Prostate gland (tissue), 2 donors: ENCODE results near the gene RBM18. TPM values are rescaled to one million over a fixed set of nuclear protein-coding genes. Genes with fewer than 3 reads are reported as not detected.

Experiments used
- DNase-seq: peaks from one replicate; pipeline ENCODE4 v3.0.0-alpha.2; 2019; ENCODE audit warnings: low spot score
- H3K27ac ChIP-seq, 2 donors: fragments of 200-600 bp; sonication (generic); 2 replicates each; pipeline ENCODE4 v1.5.1; 2017 to 2019
- H3K27me3 ChIP-seq: fragments of 200-600 bp; sonication (generic); replicated peaks from 2 replicates; pipeline ENCODE4 v1.5.1; 2019; ENCODE audit not compliant: insufficient read depth
- H3K36me3 ChIP-seq, 2 donors: fragments of 200-600 bp; sonication (generic); 1 replicate in 1 of 2; 2 replicates in 1 of 2; pipeline versions ENCODE4 v1.5.1 to v1.8.1; 2017 to 2019
- H3K4me1 ChIP-seq: fragments of 200-600 bp; sonication (generic); replicated peaks from 2 replicates; pipeline ENCODE4 v1.5.1; 2019
- H3K4me3 ChIP-seq, 2 donors: fragments of 200-600 bp; sonication (generic); 2 replicates each; pipeline ENCODE4 v1.5.1; 2017 to 2019
- H3K9me3 ChIP-seq: fragments of 200-600 bp; sonication (generic); 2 replicates; pipeline ENCODE4 v1.5.1; 2017
- CTCF ChIP-seq, 4 experiments: fragments of 200-600 bp in 2 of 4; fragments of 450-650 bp in 2 of 4; sonication (generic) in 2 of 4; IDR thresholded peaks; 1 replicate in 3 of 4; 2 replicates in 1 of 4; pipeline ENCODE4 v1.5.1; 2016 to 2019; ENCODE audit warnings: antibody characterized with exemption in 4 of 4, mild to moderate bottlenecking in 2 of 4, moderate library complexity in 2 of 4
- POLR2A ChIP-seq: fragments of 450-650 bp; IDR thresholded peaks from one replicate; pipeline ENCODE4 v1.6.1; 2016; ENCODE audit warnings: antibody characterized with exemption, mild to moderate bottlenecking
- POLR2AphosphoS5 ChIP-seq: sonication (generic); formaldehyde crosslinking; IDR thresholded peaks from one replicate; pipeline ENCODE4 v1.6.1; 2017; ENCODE audit warnings: antibody characterized with exemption
- WGBS: methylation state at CpG from one replicate; pipeline ENCODE4 v1.1.5; 2018; 5-methylcytosine and 5-hydroxymethylcytosine counted together
- intact Hi-C: fragments of 100-400 bp; cut with DNase I; formaldehyde crosslinking; loops from one replicate; pipeline ENCODE4 v1.14.2; 2022
- total RNA-seq, 2 donors: library from RNA; depleted of rRNA; stranded (reverse); fragments of >200 nt; gene quantifications; one replicate each; pipeline ENCODE4 v1.1.0, GENCODE V29; 2016

The RBM18 gene
- 10 to 100 TPM in 1 of 2 donors, 1 to 10 TPM in 1; 8.8 to 20.3 TPM for total RNA-seq

DNA sequence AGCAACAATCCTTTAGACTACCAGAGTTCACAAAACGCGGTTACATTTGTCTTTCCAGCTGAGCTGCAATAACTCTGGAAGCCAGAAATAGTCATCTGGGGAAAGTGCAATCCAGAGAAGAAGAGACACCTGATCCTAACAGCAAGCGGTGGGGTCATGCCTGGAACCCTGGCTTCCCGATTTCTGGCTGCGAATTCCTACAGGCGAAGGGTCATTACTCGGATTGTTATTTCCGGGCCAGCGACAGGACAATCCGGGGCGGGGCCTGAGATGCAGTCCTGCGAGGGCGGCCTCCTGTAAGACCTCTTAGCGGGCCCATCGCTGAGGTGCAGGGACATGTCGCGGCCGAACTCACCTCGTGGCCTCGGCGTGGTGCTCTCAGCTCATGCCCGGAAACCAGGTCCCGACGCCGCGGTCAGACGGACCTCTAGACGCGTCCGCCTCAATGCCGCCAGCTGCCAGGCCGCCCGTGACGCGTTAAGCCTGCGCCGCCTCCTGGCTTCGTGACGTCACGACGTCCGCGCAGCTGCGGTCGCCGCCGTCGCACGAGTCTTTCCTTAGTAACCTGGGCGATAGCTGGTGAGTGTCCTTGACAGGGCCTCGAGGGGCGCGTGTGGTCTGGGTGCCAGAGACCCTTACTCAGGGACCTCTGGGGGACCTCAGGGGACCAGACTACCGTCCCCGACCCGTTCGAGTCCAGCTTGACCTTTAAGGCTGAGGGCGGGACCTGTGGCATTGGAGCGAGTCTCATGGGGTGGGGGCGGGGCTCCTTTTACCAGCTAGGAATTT lies at the start of gene RBM18, which contains the start of gene MRRF:
Gene RBM18, minus strand, starts transcription at position 481 of the 789 bp plus-strand sequence. CDS start 3,348 bp downstream, outside the sequence.
Gene MRRF, plus strand, starts transcription at position 523 of the 789 bp plus-strand sequence. CDS start 6,010 bp downstream, outside the sequence.
- Histone ChIP-seq H3K27me3 (no peaks in the 10 kb centered on the region), H3K4me1 (peaks cover 7% of the 10 kb centered on the region)

GRCh38 chr9:122314165-122314564 lies 49.5 kb upstream of the RBM18 start:
- peaks cover 0 to 9% of the 10 kb centered on the region in 2 donors for H3K36me3 ChIP-seq

More for the DNA sequence above, at the start of gene RBM18, which contains the start of gene MRRF:
- 0% methylated on average over 33 of the region's 60 CpGs for WGBS
- Histone ChIP-seq H3K27ac (peak within 1 kb of the TSS; percentile 80 to 93), H3K9me3 (no peaks in the 10 kb centered on the region), H3K4me3 (peak within 1 kb of the TSS; percentile 58 to 77), H3K36me3 (no peaks in the 10 kb centered on the region)
- intact Hi-C loops, result no loop called here
- TF ChIP-seq CTCF (IDR thresholded peaks at IDR 0.05) (peak in 2 of 4 experiments; percentile 14 to 29), POLR2AphosphoS5 (peak; percentile 93), POLR2A (peak; percentile 69)
- DNase-seq, result peak; percentile 81

DNA sequence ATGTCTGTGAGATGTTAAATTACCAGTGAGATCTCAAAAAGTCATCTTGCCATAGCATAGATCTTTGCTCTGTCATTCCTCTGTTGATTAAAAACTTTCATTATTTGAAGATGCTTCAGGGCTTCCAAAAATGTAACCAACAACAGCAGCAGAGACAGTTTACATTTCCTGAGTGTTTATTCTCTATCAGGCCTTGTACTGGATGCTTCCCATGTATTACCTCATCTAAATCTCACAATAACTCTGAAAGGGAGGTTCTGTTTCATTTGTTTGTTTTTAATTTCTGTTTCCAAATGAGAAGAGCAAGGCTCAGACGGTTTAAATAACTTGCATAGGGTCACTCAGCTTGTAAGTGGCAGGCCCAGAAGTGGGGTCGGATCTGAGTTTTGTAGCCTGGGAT lies 45.2 kb upstream of the RBM18 start:
- WGBS, result 68% methylated on average over 2 of the region's 2 CpGs
- Histone ChIP-seq H3K4me3 (no peak overlapping the region), H3K4me1 (no peaks in the 10 kb centered on the region), H3K27me3 (no peaks in the 10 kb centered on the region), H3K27ac (no peak overlapping the region), H3K9me3 (no peaks in the 10 kb centered on the region), H3K36me3 (peaks cover 0 to 9% of the 10 kb centered on the region in 2 donors)
- intact Hi-C loops, result no loop called here
- DNase-seq, result no peak
- TF ChIP-seq CTCF (IDR thresholded peaks at IDR 0.05) (no peak), POLR2A (no peak), POLR2AphosphoS5 (no peak)

More at GRCh38 chr9:122314165-122314564, 49.5 kb upstream of the RBM18 start:
- no peak overlapping the region for H3K27ac ChIP-seq
- no peak overlapping the region for H3K4me3 ChIP-seq
- H3K4me1 ChIP-seq, result no peaks in the 10 kb centered on the region
- TF ChIP-seq POLR2A, result no peak
- no peak for TF ChIP-seq POLR2AphosphoS5
- TF ChIP-seq CTCF (IDR thresholded peaks at IDR 0.05), result no peak
- intact Hi-C loops, result no loop called here
- no peak for DNase-seq
- no peaks in the 10 kb centered on the region for H3K27me3 ChIP-seq
- no peaks in the 10 kb centered on the region for H3K9me3 ChIP-seq

DNA sequence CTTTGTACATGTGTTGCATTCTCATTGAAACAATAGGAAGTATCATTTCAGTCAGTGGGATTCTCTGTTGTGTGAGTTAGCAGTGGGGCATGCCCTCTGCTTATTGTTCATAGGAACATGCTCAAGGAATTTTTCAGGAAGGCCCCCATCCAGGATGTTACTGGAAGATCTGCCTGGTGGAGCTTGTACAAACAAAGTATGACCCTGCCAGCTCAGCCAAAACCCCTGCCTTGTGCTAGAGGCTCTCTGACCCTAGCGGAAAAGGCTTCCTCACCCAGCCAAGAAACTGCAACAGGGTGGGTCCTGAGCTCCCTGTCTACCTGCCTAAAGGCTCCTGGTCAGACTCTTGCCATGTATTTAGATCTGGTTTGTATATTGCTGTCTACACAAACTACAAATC lies 43.3 kb upstream of the RBM18 start:
- Histone ChIP-seq H3K27me3 (no peaks in the 10 kb centered on the region), H3K36me3 (peaks cover 0 to under 1% of the 10 kb centered on the region in 2 donors), H3K4me3 (no peak overlapping the region), H3K27ac (no peak overlapping the region), H3K4me1 (no peaks in the 10 kb centered on the region), H3K9me3 (no peaks in the 10 kb centered on the region)
- TF ChIP-seq POLR2AphosphoS5 (no peak), POLR2A (no peak), CTCF (IDR thresholded peaks at IDR 0.05) (no peak)
- DNase-seq, result no peak
- 82% methylated on average over 1 of the region's 1 CpG for WGBS
- intact Hi-C loops, result no loop called here
